GM23338 (cell line): ENCODE data around the gene CDC45.

ENCODE experiments used
- POLR2AphosphoS5 ChIP-seq: IDR thresholded peaks from 2 replicates; pipeline ENCODE4 v1.6.1; 2016; ENCODE audit warnings: antibody characterized with exemption, low read depth
- TF ChIP-seq, protein P1 (sequence below), 2 experiments: fragments of 200-600 bp in 1 of 2; sonication (generic) in 1 of 2; conservative IDR thresholded peaks; 2 replicates each; pipeline versions ENCODE4 v1.5.1 to v1.6.1; 2016 to 2017; ENCODE audit warnings: antibody characterized with exemption in 2 of 2, low read depth in 2 of 2, mild to moderate bottlenecking in 2 of 2, moderate library complexity in 1 of 2
- TF ChIP-seq, protein P2 (sequence below): IDR thresholded peaks from one replicate; pipeline ENCODE4 v1.6.1; 2018; ENCODE audit warnings: antibody characterized with exemption; ENCODE audit not compliant: unreplicated experiment
- TF ChIP-seq, protein P3 (sequence below): IDR thresholded peaks from 2 replicates; pipeline ENCODE4 v1.6.1; 2016; ENCODE audit warnings: antibody characterized with exemption

DNA sequence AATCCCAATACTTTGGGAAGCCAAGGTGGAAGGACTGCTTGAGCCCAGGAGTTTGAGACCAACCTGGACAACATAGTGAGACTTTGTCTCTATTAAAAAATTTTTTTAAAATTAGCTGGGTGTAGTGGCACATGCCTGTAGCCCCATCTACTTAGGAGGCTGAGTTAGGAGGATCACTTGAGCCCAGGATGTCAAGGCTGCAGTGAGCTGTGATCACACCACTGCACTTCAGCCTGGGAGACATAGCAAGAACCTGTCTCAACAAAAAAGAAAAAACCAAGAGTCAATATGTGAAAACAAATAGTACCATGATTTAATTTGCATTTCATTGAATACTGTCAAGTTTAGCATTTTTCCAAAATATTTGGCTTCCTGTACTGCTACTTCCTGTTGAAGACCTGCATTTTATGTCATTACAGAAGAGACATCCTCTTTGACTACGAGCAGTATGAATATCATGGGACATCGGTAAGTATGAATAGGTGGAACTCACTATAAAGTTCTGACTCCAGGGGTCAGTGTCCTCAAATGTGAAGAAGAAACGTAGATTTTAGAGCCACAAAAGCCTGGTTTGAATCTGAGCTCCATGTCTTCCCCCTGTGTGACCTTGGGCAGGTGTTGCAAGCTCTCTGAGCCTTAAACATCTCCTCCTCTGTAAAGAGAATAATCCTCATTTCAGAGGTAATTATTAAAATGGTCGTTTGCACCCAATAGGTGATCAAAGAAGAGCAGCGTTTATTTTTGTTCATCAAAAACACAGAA lies 16.0 kb downstream of the CDC45 start:
- TF ChIP-seq, protein P1, sequence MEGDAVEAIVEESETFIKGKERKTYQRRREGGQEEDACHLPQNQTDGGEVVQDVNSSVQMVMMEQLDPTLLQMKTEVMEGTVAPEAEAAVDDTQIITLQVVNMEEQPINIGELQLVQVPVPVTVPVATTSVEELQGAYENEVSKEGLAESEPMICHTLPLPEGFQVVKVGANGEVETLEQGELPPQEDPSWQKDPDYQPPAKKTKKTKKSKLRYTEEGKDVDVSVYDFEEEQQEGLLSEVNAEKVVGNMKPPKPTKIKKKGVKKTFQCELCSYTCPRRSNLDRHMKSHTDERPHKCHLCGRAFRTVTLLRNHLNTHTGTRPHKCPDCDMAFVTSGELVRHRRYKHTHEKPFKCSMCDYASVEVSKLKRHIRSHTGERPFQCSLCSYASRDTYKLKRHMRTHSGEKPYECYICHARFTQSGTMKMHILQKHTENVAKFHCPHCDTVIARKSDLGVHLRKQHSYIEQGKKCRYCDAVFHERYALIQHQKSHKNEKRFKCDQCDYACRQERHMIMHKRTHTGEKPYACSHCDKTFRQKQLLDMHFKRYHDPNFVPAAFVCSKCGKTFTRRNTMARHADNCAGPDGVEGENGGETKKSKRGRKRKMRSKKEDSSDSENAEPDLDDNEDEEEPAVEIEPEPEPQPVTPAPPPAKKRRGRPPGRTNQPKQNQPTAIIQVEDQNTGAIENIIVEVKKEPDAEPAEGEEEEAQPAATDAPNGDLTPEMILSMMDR (conservative IDR thresholded peaks at IDR 0.05; ENCODE audit: low read depth in 2 of 2), result peak; percentile 34 to 35
- TF ChIP-seq, protein P2, sequence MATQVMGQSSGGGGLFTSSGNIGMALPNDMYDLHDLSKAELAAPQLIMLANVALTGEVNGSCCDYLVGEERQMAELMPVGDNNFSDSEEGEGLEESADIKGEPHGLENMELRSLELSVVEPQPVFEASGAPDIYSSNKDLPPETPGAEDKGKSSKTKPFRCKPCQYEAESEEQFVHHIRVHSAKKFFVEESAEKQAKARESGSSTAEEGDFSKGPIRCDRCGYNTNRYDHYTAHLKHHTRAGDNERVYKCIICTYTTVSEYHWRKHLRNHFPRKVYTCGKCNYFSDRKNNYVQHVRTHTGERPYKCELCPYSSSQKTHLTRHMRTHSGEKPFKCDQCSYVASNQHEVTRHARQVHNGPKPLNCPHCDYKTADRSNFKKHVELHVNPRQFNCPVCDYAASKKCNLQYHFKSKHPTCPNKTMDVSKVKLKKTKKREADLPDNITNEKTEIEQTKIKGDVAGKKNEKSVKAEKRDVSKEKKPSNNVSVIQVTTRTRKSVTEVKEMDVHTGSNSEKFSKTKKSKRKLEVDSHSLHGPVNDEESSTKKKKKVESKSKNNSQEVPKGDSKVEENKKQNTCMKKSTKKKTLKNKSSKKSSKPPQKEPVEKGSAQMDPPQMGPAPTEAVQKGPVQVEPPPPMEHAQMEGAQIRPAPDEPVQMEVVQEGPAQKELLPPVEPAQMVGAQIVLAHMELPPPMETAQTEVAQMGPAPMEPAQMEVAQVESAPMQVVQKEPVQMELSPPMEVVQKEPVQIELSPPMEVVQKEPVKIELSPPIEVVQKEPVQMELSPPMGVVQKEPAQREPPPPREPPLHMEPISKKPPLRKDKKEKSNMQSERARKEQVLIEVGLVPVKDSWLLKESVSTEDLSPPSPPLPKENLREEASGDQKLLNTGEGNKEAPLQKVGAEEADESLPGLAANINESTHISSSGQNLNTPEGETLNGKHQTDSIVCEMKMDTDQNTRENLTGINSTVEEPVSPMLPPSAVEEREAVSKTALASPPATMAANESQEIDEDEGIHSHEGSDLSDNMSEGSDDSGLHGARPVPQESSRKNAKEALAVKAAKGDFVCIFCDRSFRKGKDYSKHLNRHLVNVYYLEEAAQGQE, result no peak
- TF ChIP-seq, protein P3, sequence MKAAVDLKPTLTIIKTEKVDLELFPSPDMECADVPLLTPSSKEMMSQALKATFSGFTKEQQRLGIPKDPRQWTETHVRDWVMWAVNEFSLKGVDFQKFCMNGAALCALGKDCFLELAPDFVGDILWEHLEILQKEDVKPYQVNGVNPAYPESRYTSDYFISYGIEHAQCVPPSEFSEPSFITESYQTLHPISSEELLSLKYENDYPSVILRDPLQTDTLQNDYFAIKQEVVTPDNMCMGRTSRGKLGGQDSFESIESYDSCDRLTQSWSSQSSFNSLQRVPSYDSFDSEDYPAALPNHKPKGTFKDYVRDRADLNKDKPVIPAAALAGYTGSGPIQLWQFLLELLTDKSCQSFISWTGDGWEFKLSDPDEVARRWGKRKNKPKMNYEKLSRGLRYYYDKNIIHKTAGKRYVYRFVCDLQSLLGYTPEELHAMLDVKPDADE, result no peak
- no peak for TF ChIP-seq POLR2AphosphoS5
